ENCODE results near the gene IP6K1.
"Not testable (repeated sequence)": the region's sequence is repeated elsewhere in the genome, so short reads cannot be mapped to it uniquely, and the experiment has no call there.

IP6K1 gene

GRCh38 chr3:49689046-49689907 is 97.1 kb downstream of the IP6K1 start, which contains the start of the genes MST1 and RNF123:
Gene MST1 (minus strand): TSS chr3:49689474. CDS start chr3:49688691, 783 bp downstream.
Gene RNF123 (plus strand): TSS chr3:49689557. CDS start chr3:49691166, 1,609 bp downstream.
- peak; percentile 80 to 84 for DNase-seq (ENCODE audit: low read depth in 2 of 2)

GRCh38 chr3:49688338-49689045 is 97.8 kb downstream of the IP6K1 start:
- DNase-seq (ENCODE audit: low read depth in 2 of 2): not testable (repeated sequence)

- not testable (repeated sequence) for DNase-seq (ENCODE audit: low read depth in 2 of 2)
These were observed 98.9 kb downstream of the IP6K1 start for GRCh38 chr3:49687424-49687795.

GRCh38 chr3:49686769-49687423 is 99.4 kb downstream of the IP6K1 start:
- DNase-seq (ENCODE audit: low read depth in 2 of 2): not testable (repeated sequence)

DNA sequence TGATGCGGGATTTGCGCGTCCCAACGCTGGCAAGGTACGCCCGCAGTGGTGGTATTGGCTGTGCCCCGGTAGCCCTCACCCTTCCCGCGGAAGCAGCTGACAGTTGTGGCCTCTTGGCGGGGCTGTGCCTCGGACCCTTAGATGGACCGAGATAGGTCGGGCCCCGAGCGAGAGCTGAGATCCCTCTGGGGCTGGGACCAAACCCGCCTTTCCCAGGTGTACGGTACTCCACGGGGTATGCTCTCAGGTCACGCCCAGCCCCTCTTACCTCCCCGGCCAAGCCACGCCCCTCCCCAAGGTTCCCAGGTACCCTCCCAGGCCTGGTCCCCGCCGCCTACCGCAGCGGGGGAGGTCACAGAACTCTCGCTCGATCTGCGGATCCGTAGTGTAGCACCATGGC is 100.0 kb downstream of the IP6K1 start:
- not testable (repeated sequence) for DNase-seq (ENCODE audit: low read depth in 2 of 2)

- DNase-seq (ENCODE audit: low read depth in 2 of 2): not testable (repeated sequence)
These were observed 100.5 kb downstream of the IP6K1 start for GRCh38 chr3:49685846-49686245.

GRCh38 chr3:49685103-49685502 is 101.2 kb downstream of the IP6K1 start:
- not testable (repeated sequence) for DNase-seq (ENCODE audit: low read depth in 2 of 2)

- DNase-seq (ENCODE audit: low read depth in 2 of 2): not testable (repeated sequence)
These were observed 101.9 kb downstream of the IP6K1 start for GRCh38 chr3:49684453-49684852.

DNA sequence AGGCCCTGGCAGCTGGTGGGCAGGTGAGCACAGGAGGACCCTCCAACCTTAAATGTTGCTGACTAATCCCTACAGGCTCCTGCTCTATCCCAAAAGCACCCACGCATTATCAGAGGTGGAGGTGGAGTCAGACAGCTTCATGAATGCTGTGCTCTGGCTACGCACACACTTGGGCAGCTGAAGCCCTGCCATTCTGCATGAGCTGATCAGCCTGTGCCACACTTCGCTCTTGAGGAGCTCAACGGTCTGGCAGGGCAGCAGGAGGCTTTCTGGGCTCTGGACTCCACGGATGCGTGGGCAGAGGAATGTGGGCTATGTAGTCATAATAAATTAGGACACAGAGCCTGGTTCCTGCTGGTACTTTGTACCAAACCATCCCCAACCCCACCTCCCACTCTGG is 103.2 kb downstream of the IP6K1 start:
- no peak for DNase-seq (ENCODE audit: low read depth in 2 of 2)

DNA sequence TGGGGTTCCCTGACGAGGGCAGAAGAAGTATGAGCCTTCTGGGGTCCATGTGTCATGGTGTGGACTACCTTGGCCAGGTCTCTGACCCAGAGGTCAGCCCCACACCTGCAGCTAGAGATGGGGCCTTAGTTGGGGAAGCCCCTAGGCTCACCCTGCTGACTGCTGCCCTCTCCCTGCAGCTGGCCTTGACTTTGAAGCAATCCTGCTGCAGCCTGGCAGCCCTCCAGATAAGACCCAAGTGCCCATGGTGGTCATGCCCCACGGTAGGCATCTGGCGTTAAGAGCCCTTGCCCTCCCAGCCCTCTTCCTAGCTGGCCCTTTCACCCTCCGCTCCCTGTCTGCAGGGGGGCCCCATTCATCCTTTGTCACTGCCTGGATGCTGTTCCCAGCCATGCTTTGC is 104.8 kb downstream of the IP6K1 start:
- no peak for DNase-seq (ENCODE audit: low read depth in 2 of 2)

DNA sequence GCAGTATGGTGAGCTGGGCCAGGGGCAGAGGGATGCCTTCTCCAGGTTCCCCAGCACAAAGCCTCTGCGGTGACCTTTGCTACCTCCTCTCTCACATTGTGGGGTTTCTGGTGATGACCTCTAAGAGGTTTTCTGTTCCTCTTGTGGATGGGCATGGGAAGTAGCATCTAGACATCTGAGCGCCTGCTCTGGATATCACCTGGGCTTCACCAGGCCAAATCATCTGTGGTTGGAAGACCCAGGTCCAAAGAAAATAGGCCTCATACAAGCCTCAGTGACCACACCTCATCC is 105.2 kb downstream of the IP6K1 start:
- DNase-seq (ENCODE audit: low read depth in 2 of 2): no peak

DNA sequence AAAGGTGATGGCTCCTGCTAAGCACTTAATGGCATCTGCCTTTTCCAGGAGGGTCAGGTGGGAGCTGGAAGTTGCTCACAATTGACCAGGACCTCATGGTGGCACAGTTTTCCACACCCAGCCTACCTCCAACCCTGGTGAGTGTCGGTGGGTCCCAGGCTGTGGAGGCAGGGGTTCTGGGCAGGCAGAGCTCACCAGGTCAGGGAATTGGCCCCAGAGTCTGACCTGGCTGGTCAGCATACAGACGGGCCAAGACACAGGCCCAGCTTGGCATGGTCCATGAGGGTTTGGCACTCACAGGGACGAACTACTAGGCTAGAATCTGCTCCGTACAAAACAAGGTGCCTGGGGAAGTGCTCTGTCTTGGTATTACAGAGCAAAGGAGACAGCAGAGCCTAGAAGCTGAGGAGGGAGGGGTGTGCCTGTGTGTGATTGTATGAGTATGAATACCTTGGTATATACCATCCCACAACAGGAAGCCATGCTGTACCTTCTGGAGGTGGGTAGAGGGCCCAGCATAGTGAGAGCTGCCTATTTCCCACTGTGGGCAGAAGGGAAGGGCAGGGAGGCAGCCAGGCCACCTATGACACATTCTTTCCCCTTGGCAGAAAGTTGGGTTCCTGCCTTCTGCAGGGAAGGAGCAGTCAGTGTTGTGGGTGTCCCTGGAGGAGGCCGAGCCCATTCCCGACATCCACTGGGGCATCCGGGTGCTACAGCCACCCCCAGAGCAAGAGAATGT is 105.7 kb downstream of the IP6K1 start:
- DNase-seq (ENCODE audit: low read depth in 2 of 2): no peak

DNA sequence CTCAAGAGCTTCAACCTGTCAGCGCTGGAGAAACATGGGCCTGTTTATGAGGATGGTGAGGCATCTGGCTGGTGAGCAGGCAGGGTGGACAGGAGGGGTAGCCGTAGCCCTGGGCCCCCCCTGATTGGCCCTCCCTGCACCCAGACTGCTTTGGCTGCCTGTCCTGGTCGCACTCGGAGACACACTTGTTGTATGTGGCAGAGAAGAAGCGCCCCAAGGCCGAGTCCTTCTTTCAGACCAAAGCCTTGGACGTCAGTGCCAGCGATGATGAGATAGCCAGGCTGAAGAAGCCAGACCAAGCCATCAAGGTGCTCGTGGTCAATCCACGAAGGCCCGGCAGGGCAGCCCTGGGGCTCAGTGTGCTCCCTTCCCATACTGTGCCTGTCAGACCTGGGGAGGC is 110.4 kb downstream of the IP6K1 start:
- no peak for DNase-seq (ENCODE audit: low read depth in 2 of 2)

DNA sequence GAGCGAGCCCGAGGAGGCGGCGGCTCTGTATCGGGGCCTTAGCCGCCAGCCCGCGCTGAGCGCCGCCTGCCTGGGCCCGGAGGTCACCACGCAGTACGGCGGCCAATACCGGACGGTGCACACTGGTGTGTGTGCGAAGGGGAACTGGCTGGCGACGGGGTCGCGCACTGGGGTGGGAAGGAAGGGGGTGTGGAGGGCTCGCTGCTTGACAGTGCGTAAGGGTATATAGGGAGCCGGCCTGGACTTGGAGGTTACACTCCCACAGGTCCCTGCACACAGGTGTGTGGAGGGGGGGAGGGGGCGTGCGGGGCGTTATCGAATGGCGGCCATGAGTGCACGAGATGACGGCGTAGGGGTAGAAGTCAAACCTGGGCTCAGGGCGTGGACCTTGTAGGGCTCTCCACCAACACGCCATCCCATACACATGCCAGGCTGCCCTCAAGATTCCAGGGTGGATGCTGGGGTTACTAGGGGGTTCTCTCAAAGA is 111.8 kb downstream of the IP6K1 start:
- no peak for DNase-seq (ENCODE audit: low read depth in 2 of 2)
